Measurements from ENCODE around the gene PDPK1.
"Not testable (repeated sequence)": the region's sequence is repeated elsewhere in the genome, so short reads cannot be mapped to it uniquely, and the experiment has no call there.

The PDPK1 gene

DNA sequence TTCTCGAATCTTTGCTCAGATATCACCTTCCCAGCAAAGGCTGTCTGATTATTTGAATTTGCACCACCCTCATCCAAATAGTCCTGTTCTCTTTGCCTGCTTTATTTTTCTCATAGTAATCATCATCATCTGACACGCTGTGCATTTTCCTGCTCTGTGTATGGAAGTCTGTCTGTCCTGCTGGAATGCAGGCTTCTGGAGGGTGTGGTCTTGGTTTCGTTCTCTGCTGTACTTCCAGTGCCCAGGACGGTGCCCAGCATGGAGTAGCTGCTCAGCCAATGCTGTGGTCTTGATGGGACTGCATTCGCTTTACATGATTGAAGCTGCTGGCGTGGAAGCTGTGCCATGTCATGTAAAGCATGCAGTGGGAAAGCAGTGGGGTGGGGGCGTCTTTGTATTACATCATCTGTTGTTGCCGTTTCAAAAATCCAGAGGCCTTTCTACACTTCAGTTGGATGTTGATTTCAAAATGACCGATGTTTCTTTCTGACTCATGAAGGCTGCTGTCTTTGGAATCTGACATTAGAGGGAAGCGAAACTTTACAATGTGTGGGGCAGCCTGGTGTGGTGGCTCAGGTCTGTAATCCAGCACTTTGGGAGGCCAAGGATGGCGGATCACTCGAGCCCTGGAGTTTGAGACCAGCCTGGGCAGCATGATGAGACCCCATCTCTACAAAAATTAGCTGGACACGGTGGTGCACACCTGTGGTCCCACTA lies 17.0 kb downstream of the PDPK1 start:
- H3K9ac ChIP-seq (ENCODE audit: low read depth, low read length, poor library complexity, severe bottlenecking); H3F3A ChIP-seq (ENCODE audit: low read depth); H3K9me2 ChIP-seq (replicated peaks; ENCODE audit: low read depth, low read length); H3K27me3 ChIP-seq (ENCODE audit: insufficient read depth, low read length, poor library complexity, severe bottlenecking); H3K4me3 ChIP-seq (ENCODE audit: low read length, poor library complexity, severe bottlenecking); H4K20me1 ChIP-seq (ENCODE audit: insufficient read depth, low read length, poor library complexity, severe bottlenecking); H2AFZ ChIP-seq (ENCODE audit: low read length); H3K4me2 ChIP-seq (ENCODE audit: low read depth, low read length, poor library complexity, severe bottlenecking); H3K9me3 ChIP-seq (ENCODE audit: insufficient read depth, low read depth, low read length); H3K36me3 ChIP-seq (ENCODE audit: insufficient read depth, low read length); H3K79me2 ChIP-seq (ENCODE audit: insufficient read depth, low read length); H3K4me1 ChIP-seq (ENCODE audit: insufficient read depth, low read length, poor library complexity, severe bottlenecking): not testable (repeated sequence)

- H3K9me3 ChIP-seq (ENCODE audit: insufficient read depth, low read depth, low read length); H3K79me2 ChIP-seq (ENCODE audit: insufficient read depth, low read length): not testable (repeated sequence)
Observed at GRCh38 chr16:2557150-2557549, 19.3 kb downstream of the PDPK1 start.

GRCh38 chr16:2560131-2560797 lies 22.4 kb downstream of the PDPK1 start:
- not testable (repeated sequence) for H3K4me3 ChIP-seq (ENCODE audit: low read length, poor library complexity, severe bottlenecking); H3K9me2 ChIP-seq (replicated peaks; ENCODE audit: low read depth, low read length); H3K9me3 ChIP-seq (ENCODE audit: insufficient read depth, low read depth, low read length); H4K20me1 ChIP-seq (ENCODE audit: insufficient read depth, low read length, poor library complexity, severe bottlenecking); H3K36me3 ChIP-seq (ENCODE audit: insufficient read depth, low read length); H2AFZ ChIP-seq (ENCODE audit: low read length); H3K4me1 ChIP-seq (ENCODE audit: insufficient read depth, low read length, poor library complexity, severe bottlenecking); H3K9ac ChIP-seq (ENCODE audit: low read depth, low read length, poor library complexity, severe bottlenecking); H3K27me3 ChIP-seq (ENCODE audit: insufficient read depth, low read length, poor library complexity, severe bottlenecking); H3F3A ChIP-seq (ENCODE audit: low read depth); H3K4me2 ChIP-seq (ENCODE audit: low read depth, low read length, poor library complexity, severe bottlenecking); H3K79me2 ChIP-seq (ENCODE audit: insufficient read depth, low read length)

More at GRCh38 chr16:2557150-2557549, 19.3 kb downstream of the PDPK1 start:
- not testable (repeated sequence) for H3K4me2 ChIP-seq (ENCODE audit: low read depth, low read length, poor library complexity, severe bottlenecking); H3K9ac ChIP-seq (ENCODE audit: low read depth, low read length, poor library complexity, severe bottlenecking); H3F3A ChIP-seq (ENCODE audit: low read depth); H3K4me1 ChIP-seq (ENCODE audit: insufficient read depth, low read length, poor library complexity, severe bottlenecking); H3K9me2 ChIP-seq (replicated peaks; ENCODE audit: low read depth, low read length); H3K36me3 ChIP-seq (ENCODE audit: insufficient read depth, low read length); H3K27me3 ChIP-seq (ENCODE audit: insufficient read depth, low read length, poor library complexity, severe bottlenecking); H3K4me3 ChIP-seq (ENCODE audit: low read length, poor library complexity, severe bottlenecking); H2AFZ ChIP-seq (ENCODE audit: low read length); H4K20me1 ChIP-seq (ENCODE audit: insufficient read depth, low read length, poor library complexity, severe bottlenecking)

GRCh38 chr16:2560798-2561133 lies 22.9 kb downstream of the PDPK1 start:
- not testable (repeated sequence) for H3K4me1 ChIP-seq (ENCODE audit: insufficient read depth, low read length, poor library complexity, severe bottlenecking); H3K4me2 ChIP-seq (ENCODE audit: low read depth, low read length, poor library complexity, severe bottlenecking); H4K20me1 ChIP-seq (ENCODE audit: insufficient read depth, low read length, poor library complexity, severe bottlenecking); H2AFZ ChIP-seq (ENCODE audit: low read length); H3K9ac ChIP-seq (ENCODE audit: low read depth, low read length, poor library complexity, severe bottlenecking); H3F3A ChIP-seq (ENCODE audit: low read depth); H3K36me3 ChIP-seq (ENCODE audit: insufficient read depth, low read length); H3K79me2 ChIP-seq (ENCODE audit: insufficient read depth, low read length); H3K4me3 ChIP-seq (ENCODE audit: low read length, poor library complexity, severe bottlenecking); H3K9me3 ChIP-seq (ENCODE audit: insufficient read depth, low read depth, low read length); H3K27me3 ChIP-seq (ENCODE audit: insufficient read depth, low read length, poor library complexity, severe bottlenecking); H3K9me2 ChIP-seq (replicated peaks; ENCODE audit: low read depth, low read length)

DNA sequence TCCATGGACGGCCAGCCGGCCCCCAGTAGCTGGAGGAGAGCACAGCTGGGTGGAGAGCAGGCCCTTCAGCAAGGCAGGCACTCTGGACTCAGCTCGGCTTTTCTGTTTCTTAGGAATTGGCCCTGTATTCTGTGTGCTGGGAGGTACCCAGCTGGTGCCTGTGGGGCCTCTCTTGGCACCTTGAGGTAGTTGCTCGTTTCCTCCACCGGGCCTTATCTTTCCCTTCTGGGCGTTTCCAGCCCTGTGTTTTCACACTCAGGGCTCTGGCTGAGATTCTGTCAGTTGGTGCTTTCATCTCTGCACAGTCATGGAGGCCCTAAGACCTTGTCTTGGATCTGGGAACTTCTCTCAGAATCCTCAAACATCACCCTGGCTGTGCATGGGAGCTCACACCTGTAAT lies 29.7 kb downstream of the PDPK1 start:
- not testable (repeated sequence) for H3K79me2 ChIP-seq (ENCODE audit: insufficient read depth, low read length); H3K4me2 ChIP-seq (ENCODE audit: low read depth, low read length, poor library complexity, severe bottlenecking); H2AFZ ChIP-seq (ENCODE audit: low read length); H3K4me3 ChIP-seq (ENCODE audit: low read length, poor library complexity, severe bottlenecking); H4K20me1 ChIP-seq (ENCODE audit: insufficient read depth, low read length, poor library complexity, severe bottlenecking); H3F3A ChIP-seq (ENCODE audit: low read depth); H3K9ac ChIP-seq (ENCODE audit: low read depth, low read length, poor library complexity, severe bottlenecking); H3K9me3 ChIP-seq (ENCODE audit: insufficient read depth, low read depth, low read length); H3K9me2 ChIP-seq (replicated peaks; ENCODE audit: low read depth, low read length); H3K36me3 ChIP-seq (ENCODE audit: insufficient read depth, low read length); H3K27me3 ChIP-seq (ENCODE audit: insufficient read depth, low read length, poor library complexity, severe bottlenecking); H3K4me1 ChIP-seq (ENCODE audit: insufficient read depth, low read length, poor library complexity, severe bottlenecking)

DNA sequence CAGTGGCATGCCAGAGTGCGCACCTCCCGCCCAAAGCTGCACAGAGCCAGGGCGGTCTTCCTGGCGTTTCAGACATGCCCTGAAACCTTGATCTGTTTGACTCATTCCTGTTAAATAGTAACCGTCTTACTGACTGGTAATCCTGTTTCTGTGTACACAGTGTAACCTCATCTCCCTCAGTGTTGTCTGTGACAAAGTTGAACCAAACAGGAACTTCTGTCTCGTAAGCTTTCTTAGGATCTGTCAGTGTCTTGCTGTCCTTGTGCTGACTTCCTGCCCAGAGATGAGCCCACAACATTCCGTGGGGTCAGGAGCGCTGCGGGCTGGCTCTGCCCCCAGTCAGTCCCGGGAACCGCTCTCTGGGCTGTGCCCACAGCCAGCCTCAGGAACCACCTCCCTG lies 30.8 kb downstream of the PDPK1 start:
- H3K27me3 ChIP-seq (ENCODE audit: insufficient read depth, low read length, poor library complexity, severe bottlenecking); H3K36me3 ChIP-seq (ENCODE audit: insufficient read depth, low read length); H3K4me3 ChIP-seq (ENCODE audit: low read length, poor library complexity, severe bottlenecking); H3F3A ChIP-seq (ENCODE audit: low read depth); H3K4me2 ChIP-seq (ENCODE audit: low read depth, low read length, poor library complexity, severe bottlenecking); H3K79me2 ChIP-seq (ENCODE audit: insufficient read depth, low read length); H3K9me2 ChIP-seq (replicated peaks; ENCODE audit: low read depth, low read length); H4K20me1 ChIP-seq (ENCODE audit: insufficient read depth, low read length, poor library complexity, severe bottlenecking); H2AFZ ChIP-seq (ENCODE audit: low read length); H3K9ac ChIP-seq (ENCODE audit: low read depth, low read length, poor library complexity, severe bottlenecking); H3K9me3 ChIP-seq (ENCODE audit: insufficient read depth, low read depth, low read length); H3K4me1 ChIP-seq (ENCODE audit: insufficient read depth, low read length, poor library complexity, severe bottlenecking): not testable (repeated sequence)

- H3K36me3 ChIP-seq (ENCODE audit: insufficient read depth, low read length); H3K9ac ChIP-seq (ENCODE audit: low read depth, low read length, poor library complexity, severe bottlenecking); H3K27me3 ChIP-seq (ENCODE audit: insufficient read depth, low read length, poor library complexity, severe bottlenecking); H4K20me1 ChIP-seq (ENCODE audit: insufficient read depth, low read length, poor library complexity, severe bottlenecking); H3K79me2 ChIP-seq (ENCODE audit: insufficient read depth, low read length); H3K9me3 ChIP-seq (ENCODE audit: insufficient read depth, low read depth, low read length); H3K4me1 ChIP-seq (ENCODE audit: insufficient read depth, low read length, poor library complexity, severe bottlenecking); H3K4me3 ChIP-seq (ENCODE audit: low read length, poor library complexity, severe bottlenecking); H3K9me2 ChIP-seq (replicated peaks; ENCODE audit: low read depth, low read length); H3K4me2 ChIP-seq (ENCODE audit: low read depth, low read length, poor library complexity, severe bottlenecking); H3F3A ChIP-seq (ENCODE audit: low read depth); H2AFZ ChIP-seq (ENCODE audit: low read length): not testable (repeated sequence)
Observed at GRCh38 chr16:2572704-2573103, 34.9 kb downstream of the PDPK1 start.

Measured in Loucy (cell line).